Measurements from ENCODE around the gene RPS25.

GRCh38 chr11:119029069-119029339 lies 10.9 kb upstream of the RPS25 start:
- TF ChIP-seq POLR2AphosphoS5 (IDR thresholded peaks at IDR 0.05; ENCODE audit: low read depth, low read length): no peak
- no peak for TF ChIP-seq REST (IDR thresholded peaks at IDR 0.05; ENCODE audit: insufficient read depth in 1 of 2, low read depth in 2 of 2, low read length in 2 of 2)
- no peak for TF ChIP-seq FOXP2 (optimal IDR thresholded peaks at IDR 0.05; ENCODE audit: borderline replicate concordance, extremely low read depth, extremely low read length, insufficient read depth)
- no peak for TF ChIP-seq SIN3A (IDR thresholded peaks at IDR 0.05; ENCODE audit: borderline replicate concordance, insufficient read depth, low read length)

Measured in PFSK-1 (cell line).